NCI-H2107 treated with DMSO at 0.1 percent for 48 hours (cell line): ENCODE data around the gene ZBTB18.
"Not testable (repeated sequence)": the region's sequence is repeated elsewhere in the genome, so short reads cannot be mapped to it uniquely, and the experiment has no call there.

Experiments
- DNase-seq: peaks from one replicate; lab custom pipeline; 2025; ENCODE audit not compliant: unreplicated experiment; lab: John Stamatoyannopoulos, UW

The ZBTB18 gene

GRCh38 chr1:244050835-244051444, at the start of gene ZBTB18:
ZBTB18 (plus strand) TSS chr1:244051283; CDS start chr1:244051432, 149 bp downstream.
- DNase-seq: peak; percentile 85

- DNase-seq: no peak
Observed at GRCh38 chr1:244002721-244003120, 48.4 kb upstream of the ZBTB18 start.

GRCh38 chr1:244005455-244005854, 45.6 kb upstream of the ZBTB18 start:
- DNase-seq: no peak

GRCh38 chr1:244006381-244006901, 44.6 kb upstream of the ZBTB18 start:
- DNase-seq: no peak

- no peak for DNase-seq
Observed at GRCh38 chr1:244006961-244007360, 44.1 kb upstream of the ZBTB18 start.

- DNase-seq: no peak
Observed at GRCh38 chr1:244010191-244010590, 40.9 kb upstream of the ZBTB18 start.

GRCh38 chr1:244010703-244011123, 40.4 kb upstream of the ZBTB18 start:
- no peak for DNase-seq

GRCh38 chr1:244011271-244011670, 39.8 kb upstream of the ZBTB18 start:
- DNase-seq: no peak

- DNase-seq: no peak
Observed at GRCh38 chr1:244011786-244012185, 39.3 kb upstream of the ZBTB18 start.

GRCh38 chr1:244012202-244012601, 38.9 kb upstream of the ZBTB18 start:
- peak; percentile 14 for DNase-seq

- DNase-seq: no peak
Observed at GRCh38 chr1:244013100-244013499, 38.0 kb upstream of the ZBTB18 start.

GRCh38 chr1:244014862-244015261, 36.2 kb upstream of the ZBTB18 start:
- DNase-seq: not testable (repeated sequence)

- DNase-seq: no peak
Observed at GRCh38 chr1:244019982-244020485, 31.0 kb upstream of the ZBTB18 start.

- DNase-seq: no peak
Observed at GRCh38 chr1:244021427-244021826, 29.7 kb upstream of the ZBTB18 start.

- DNase-seq: no peak
Observed at GRCh38 chr1:244022311-244022710, 28.8 kb upstream of the ZBTB18 start.

- no peak for DNase-seq
Observed at GRCh38 chr1:244022864-244023440, 28.1 kb upstream of the ZBTB18 start.

- no peak for DNase-seq
Observed at GRCh38 chr1:244027491-244028145, 23.5 kb upstream of the ZBTB18 start.

GRCh38 chr1:244028701-244029100, 22.4 kb upstream of the ZBTB18 start:
- DNase-seq: no peak

- no peak for DNase-seq
Observed at GRCh38 chr1:244029124-244029523, 22.0 kb upstream of the ZBTB18 start.

GRCh38 chr1:244030481-244031040, 20.5 kb upstream of the ZBTB18 start:
- DNase-seq: no peak

- DNase-seq: no peak
Observed at GRCh38 chr1:244035358-244035757, 15.7 kb upstream of the ZBTB18 start.

- no peak for DNase-seq
Observed at GRCh38 chr1:244037252-244037651, 13.8 kb upstream of the ZBTB18 start.
